Mononuclear cell (primary cell): Measurements from ENCODE around the gene C16orf82. TPM values are rescaled to one million over a fixed set of nuclear protein-coding genes. Genes with fewer than 3 reads are reported as not detected.

ENCODE experiments used
- H3K27me3 ChIP-seq: 2 replicates; pipeline ENCODE4 v1.6.0; 2011; ENCODE audit warnings: low read length, control low read depth; ENCODE audit not compliant: insufficient read depth
- H3K4me1 ChIP-seq: 2 replicates; pipeline ENCODE4 v1.5.1; 2011; ENCODE audit warnings: mild to moderate bottlenecking, low read length, control low read depth; ENCODE audit not compliant: insufficient read depth
- H3K4me3 ChIP-seq: 2 replicates; pipeline ENCODE4 v1.5.1; 2011; ENCODE audit warnings: mild to moderate bottlenecking, low read length, moderate library complexity
- H3K9me3 ChIP-seq: 2 replicates; pipeline ENCODE4 v1.5.1; 2011; ENCODE audit warnings: low read depth, mild to moderate bottlenecking, control low read depth, low read length
- total RNA-seq: library from RNA; depleted of rRNA; stranded (reverse); fragments of >200 nt; gene quantifications from one replicate; pipeline ENCODE4 v1.2.3, GENCODE V29; 2012

Gene C16orf82
- total RNA-seq = 0.10 TPM

DNA sequence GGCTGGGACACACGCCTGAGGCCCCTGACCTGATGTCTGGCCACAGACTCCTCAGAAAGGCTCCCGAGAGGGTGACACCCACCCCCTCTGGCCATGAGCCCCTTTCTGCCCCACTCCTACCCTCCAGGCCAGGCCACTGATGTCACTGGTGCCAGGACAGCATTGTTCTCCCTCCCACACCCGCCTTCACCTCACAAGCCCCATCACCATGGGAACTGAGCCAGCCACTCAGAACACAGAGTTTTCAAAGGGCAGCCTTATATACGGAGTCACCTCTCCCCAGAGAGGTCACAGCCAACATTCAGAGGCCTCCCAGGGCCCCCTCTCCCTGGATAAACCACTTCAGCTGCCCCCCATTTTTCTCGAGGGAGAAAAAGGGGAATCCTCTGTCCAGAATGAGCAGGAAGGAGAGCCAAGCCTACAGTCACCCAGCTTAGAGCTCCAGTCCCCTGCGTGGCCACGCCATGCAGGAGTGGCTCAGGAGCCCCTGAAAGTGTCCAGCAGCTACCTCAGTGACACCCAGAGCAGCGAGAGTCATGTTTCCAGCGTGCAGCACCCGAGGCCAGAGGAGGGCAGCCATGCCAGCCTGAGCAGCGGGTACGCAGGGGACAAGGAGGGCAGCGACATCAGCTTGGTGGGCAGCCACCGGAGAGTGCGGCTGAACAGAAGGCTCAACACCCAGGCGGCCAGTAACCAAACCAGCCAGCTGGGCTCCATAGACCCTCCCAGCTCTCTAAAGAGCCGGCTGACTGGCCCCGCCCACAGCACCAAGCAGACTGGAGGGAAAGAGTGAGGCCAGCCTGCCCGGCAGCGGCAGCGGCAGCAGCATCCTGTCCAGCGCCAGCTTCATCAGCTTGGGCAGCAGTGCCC lies at the start of gene C16orf82:
TSS of gene C16orf82 (plus strand) at position 260 of the 870 bp plus-strand sequence.
- no peaks in the 10 kb centered on the region for H3K27me3 ChIP-seq

GRCh38 chr16:27020031-27020430 lies 46.7 kb upstream of the C16orf82 start:
- Histone ChIP-seq H3K27me3 (no peaks in the 10 kb centered on the region), H3K9me3 (no peaks in the 10 kb centered on the region), H3K4me3 (no peak overlapping the region), H3K4me1 (no peaks in the 10 kb centered on the region)

More for the DNA sequence above, at the start of gene C16orf82:
- Histone ChIP-seq H3K4me3 (no peak within 1 kb of the TSS), H3K4me1 (no peaks in the 10 kb centered on the region), H3K9me3 (no peaks in the 10 kb centered on the region)

GRCh38 chr16:27024010-27024409 lies 42.7 kb upstream of the C16orf82 start:
- no peaks in the 10 kb centered on the region for H3K4me1 ChIP-seq
- no peaks in the 10 kb centered on the region for H3K27me3 ChIP-seq
- no peak overlapping the region for H3K4me3 ChIP-seq
- no peaks in the 10 kb centered on the region for H3K9me3 ChIP-seq

DNA sequence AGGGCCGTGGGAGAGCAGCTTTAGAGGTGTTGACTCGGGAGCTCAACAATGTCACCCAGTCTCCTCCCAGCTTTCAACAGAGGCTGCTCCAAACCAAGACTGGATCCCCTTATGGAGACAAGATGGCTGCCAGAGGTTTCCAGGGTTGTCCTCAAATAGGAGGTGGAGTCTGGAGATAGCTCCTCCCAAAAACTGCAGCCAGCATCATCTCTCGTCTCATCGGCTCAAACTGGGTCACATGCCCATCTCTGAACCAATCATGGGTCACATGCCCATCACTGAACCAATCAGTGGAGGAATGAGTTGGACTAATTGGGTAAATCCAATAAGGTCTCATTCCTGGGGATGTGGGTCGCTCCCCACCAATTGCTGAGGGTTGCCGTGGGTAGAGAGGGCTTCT lies 41.1 kb upstream of the C16orf82 start:
- Histone ChIP-seq H3K4me1 (no peaks in the 10 kb centered on the region), H3K9me3 (no peaks in the 10 kb centered on the region), H3K4me3 (no peak overlapping the region), H3K27me3 (no peaks in the 10 kb centered on the region)

GRCh38 chr16:27027971-27028370 lies 38.8 kb upstream of the C16orf82 start:
- no peaks in the 10 kb centered on the region for H3K4me1 ChIP-seq
- H3K4me3 ChIP-seq = no peak overlapping the region
- no peaks in the 10 kb centered on the region for H3K9me3 ChIP-seq
- no peaks in the 10 kb centered on the region for H3K27me3 ChIP-seq

GRCh38 chr16:27028591-27029110 lies 38.1 kb upstream of the C16orf82 start:
- no peaks in the 10 kb centered on the region for H3K4me1 ChIP-seq
- no peak overlapping the region for H3K4me3 ChIP-seq
- H3K9me3 ChIP-seq = no peaks in the 10 kb centered on the region
- H3K27me3 ChIP-seq = no peaks in the 10 kb centered on the region

DNA sequence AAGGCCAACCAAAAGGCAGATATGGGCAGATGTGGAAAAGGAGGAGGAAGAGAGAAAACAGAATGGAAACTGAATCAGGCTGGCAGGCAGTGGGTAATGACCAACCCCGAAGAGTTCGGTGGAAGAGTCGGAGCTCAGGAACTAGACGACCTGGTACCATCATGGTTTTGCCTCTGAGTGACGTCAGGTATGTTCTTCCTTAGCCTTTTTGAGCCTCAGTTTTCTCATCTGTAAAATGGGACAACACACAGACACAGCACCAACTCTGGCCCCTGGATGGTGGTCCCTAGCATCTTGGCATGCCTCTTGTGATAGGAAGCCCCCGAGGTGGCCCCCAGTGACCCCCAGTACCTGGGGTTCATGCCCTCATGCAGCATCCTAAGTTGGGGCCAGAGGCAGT lies 37.2 kb upstream of the C16orf82 start:
- Histone ChIP-seq H3K9me3 (no peaks in the 10 kb centered on the region), H3K4me3 (no peak overlapping the region), H3K4me1 (no peaks in the 10 kb centered on the region), H3K27me3 (no peaks in the 10 kb centered on the region)

GRCh38 chr16:27033281-27033979 lies 33.3 kb upstream of the C16orf82 start:
- Histone ChIP-seq H3K27me3 (no peaks in the 10 kb centered on the region), H3K4me1 (no peaks in the 10 kb centered on the region), H3K4me3 (no peak overlapping the region), H3K9me3 (no peaks in the 10 kb centered on the region)

DNA sequence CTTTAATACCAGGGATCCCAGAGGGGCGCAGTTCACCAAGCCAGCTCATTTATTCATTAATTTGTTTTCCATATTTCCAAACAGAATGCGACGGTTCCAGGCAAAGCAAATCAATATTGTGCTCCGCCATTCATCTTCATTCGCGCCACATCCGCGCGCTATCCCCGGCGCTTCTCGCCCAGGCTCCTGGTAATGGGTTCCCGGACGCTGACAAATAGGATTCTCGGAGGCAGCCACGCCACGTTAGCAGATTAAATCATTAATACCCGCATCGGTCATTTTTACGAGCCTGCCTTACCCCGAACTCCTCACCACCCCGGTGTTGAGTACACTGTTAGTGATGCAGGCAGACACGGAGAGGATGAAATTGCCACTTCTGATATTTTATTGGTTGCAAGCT lies 26.0 kb upstream of the C16orf82 start:
- Histone ChIP-seq H3K4me1 (no peaks in the 10 kb centered on the region), H3K27me3 (peaks cover 2% of the 10 kb centered on the region), H3K9me3 (no peaks in the 10 kb centered on the region), H3K4me3 (no peak overlapping the region)

- no peak overlapping the region for H3K4me3 ChIP-seq
- peaks cover 2% of the 10 kb centered on the region for H3K27me3 ChIP-seq
- H3K4me1 ChIP-seq = no peaks in the 10 kb centered on the region
- no peaks in the 10 kb centered on the region for H3K9me3 ChIP-seq
These were observed 19.7 kb upstream of the C16orf82 start for GRCh38 chr16:27046958-27047518.

- Histone ChIP-seq H3K9me3 (no peaks in the 10 kb centered on the region), H3K4me3 (no peak overlapping the region), H3K27me3 (peaks cover 2% of the 10 kb centered on the region), H3K4me1 (no peaks in the 10 kb centered on the region)
These were observed 18.4 kb upstream of the C16orf82 start for GRCh38 chr16:27048316-27048715.

DNA sequence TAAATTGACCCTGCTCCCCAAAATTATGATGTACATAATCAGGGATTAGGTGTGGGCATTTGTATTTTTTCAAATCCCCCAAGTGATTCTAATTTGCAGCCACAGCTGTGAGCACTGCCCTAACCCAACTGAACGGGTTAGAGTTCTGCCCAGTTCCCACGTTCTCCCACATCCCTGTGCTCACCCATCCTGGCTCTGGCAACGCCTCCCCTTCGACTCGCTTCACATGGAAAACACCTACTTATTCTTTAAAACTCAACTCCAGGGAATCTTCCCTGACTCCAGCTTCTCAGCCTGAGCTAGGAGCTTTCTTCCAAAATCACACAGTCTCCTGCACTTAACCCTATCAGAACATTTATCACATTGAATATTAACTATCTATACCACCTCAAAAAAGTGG lies 17.6 kb upstream of the C16orf82 start:
- no peaks in the 10 kb centered on the region for H3K4me1 ChIP-seq
- H3K9me3 ChIP-seq = no peaks in the 10 kb centered on the region
- peaks cover 2% of the 10 kb centered on the region for H3K27me3 ChIP-seq
- no peak overlapping the region for H3K4me3 ChIP-seq

GRCh38 chr16:27052007-27052406 lies 14.7 kb upstream of the C16orf82 start:
- H3K4me1 ChIP-seq = no peaks in the 10 kb centered on the region
- H3K27me3 ChIP-seq = no peaks in the 10 kb centered on the region
- no peaks in the 10 kb centered on the region for H3K9me3 ChIP-seq
- H3K4me3 ChIP-seq = no peak overlapping the region

GRCh38 chr16:27053996-27054395 lies 12.7 kb upstream of the C16orf82 start:
- H3K4me1 ChIP-seq = no peaks in the 10 kb centered on the region
- no peaks in the 10 kb centered on the region for H3K9me3 ChIP-seq
- H3K27me3 ChIP-seq = no peaks in the 10 kb centered on the region
- H3K4me3 ChIP-seq = no peak overlapping the region

- H3K9me3 ChIP-seq = no peaks in the 10 kb centered on the region
These were observed 8.4 kb upstream of the C16orf82 start for GRCh38 chr16:27058299-27058698.

More at GRCh38 chr16:27058299-27058698, 8.4 kb upstream of the C16orf82 start:
- no peaks in the 10 kb centered on the region for H3K27me3 ChIP-seq
- no peak overlapping the region for H3K4me3 ChIP-seq
- H3K4me1 ChIP-seq = no peaks in the 10 kb centered on the region
